HEK293 (cell line): ENCODE results near the gene TRMT44.

Source experiments
- CTCF ChIA-PET: fragments of 350-600 bp; formaldehyde crosslinking; extraction: SDS; loops from one replicate; lab custom pipeline; 2021; ENCODE audit warnings: antibody characterized with exemption; lab: Yijun Ruan, JAX
- POLR2A ChIA-PET: fragments of 300-600 bp; formaldehyde crosslinking; extraction: SDS; loops from one replicate; lab custom pipeline; 2020; ENCODE audit warnings: antibody characterized with exemption, inconsistent platforms; lab: Yijun Ruan, JAX
- H3K27ac ChIP-seq: fragments of 200-500 bp; sonication (Bioruptor generic); 2 replicates; pipeline ENCODE4 v1.5.1; 2014; ENCODE audit warnings: low read depth, low read length, control low read depth, inconsistent platforms; ENCODE audit errors: extremely low read depth
- H3K36me3 ChIP-seq, 2 experiments: fragments of 200-500 bp in 1 of 2; sonication (Bioruptor generic) in 1 of 2; 1 replicate in 1 of 2; 2 replicates in 1 of 2; pipeline ENCODE4 v1.5.1; 2014 to 2017; ENCODE audit warnings: inconsistent platforms in 2 of 2, low read length in 2 of 2; ENCODE audit not compliant: control insufficient read depth in 2 of 2, insufficient read depth in 1 of 2
- H3K4me1 ChIP-seq: fragments of 200-500 bp; sonication (Bioruptor generic); 2 replicates; pipeline ENCODE4 v1.5.1; 2014; ENCODE audit warnings: mild to moderate bottlenecking, low read length, inconsistent platforms; ENCODE audit not compliant: control insufficient read depth, insufficient read depth
- H3K4me3 ChIP-seq: 2 replicates; pipeline ENCODE4 v1.5.1; 2011; ENCODE audit warnings: low read depth, mild to moderate bottlenecking, control low read depth, low read length, moderate library complexity
- H3K9me3 ChIP-seq: fragments of 200-500 bp; sonication (Bioruptor generic); 2 replicates; pipeline ENCODE4 v1.5.1; 2014; ENCODE audit warnings: low read depth, low read length, inconsistent platforms; ENCODE audit not compliant: control insufficient read depth, insufficient read depth
- GLI4 ChIP-seq: fragments of 450-650 bp; formaldehyde crosslinking; IDR thresholded peaks from 2 replicates; pipeline ENCODE4 v1.5.1; 2016; ENCODE audit warnings: missing biosample characterization, missing genetic modification characterization
- IKZF3 ChIP-seq: fragments of 450-650 bp; IDR thresholded peaks from 2 replicates; pipeline ENCODE4 v1.5.0; 2018; ENCODE audit warnings: missing biosample characterization, mild to moderate bottlenecking, missing genetic modification characterization, moderate library complexity
- KLF8 ChIP-seq: fragments of 450-650 bp; formaldehyde crosslinking; IDR thresholded peaks from 2 replicates; pipeline ENCODE4 v1.5.1; 2016; ENCODE audit warnings: missing biosample characterization, missing genetic modification characterization
- SP2 ChIP-seq: fragments of 450-650 bp; formaldehyde crosslinking; IDR thresholded peaks from 2 replicates; pipeline ENCODE4 v1.5.1; 2016; ENCODE audit warnings: missing biosample characterization, missing genetic modification characterization
- SP3 ChIP-seq: fragments of 450-650 bp; formaldehyde crosslinking; IDR thresholded peaks from 2 replicates; pipeline ENCODE4 v1.5.1; 2016; ENCODE audit warnings: missing biosample characterization, missing genetic modification characterization
- ZBTB26 ChIP-seq: fragments of 450-650 bp; formaldehyde crosslinking; optimal IDR thresholded peaks from 2 replicates; pipeline ENCODE3; 2016; ENCODE audit warnings: missing biosample characterization, mild to moderate bottlenecking, missing genetic modification characterization
- ZBTB49 ChIP-seq: fragments of 450-650 bp; formaldehyde crosslinking; IDR thresholded peaks from 2 replicates; pipeline ENCODE4 v1.5.1; 2016; ENCODE audit warnings: missing biosample characterization, missing genetic modification characterization, low read depth
- ZFP37 ChIP-seq: fragments of 450-650 bp; formaldehyde crosslinking; IDR thresholded peaks from 2 replicates; pipeline ENCODE4 v1.5.1; 2016; ENCODE audit warnings: missing biosample characterization, missing genetic modification characterization
- ZNF175 ChIP-seq: fragments of 450-650 bp; formaldehyde crosslinking; IDR thresholded peaks from 2 replicates; pipeline ENCODE4 v1.5.1; 2016; ENCODE audit warnings: missing biosample characterization, missing genetic modification characterization
- ZNF350 ChIP-seq: fragments of 450-650 bp; formaldehyde crosslinking; IDR thresholded peaks from 2 replicates; pipeline ENCODE4 v1.5.0; 2017; ENCODE audit warnings: missing biosample characterization, mild to moderate bottlenecking, missing genetic modification characterization
- ZNF426 ChIP-seq: fragments of 450-650 bp; formaldehyde crosslinking; IDR thresholded peaks from 2 replicates; pipeline ENCODE4 v1.5.1; 2017; ENCODE audit warnings: missing biosample characterization, missing genetic modification characterization, mild to moderate bottlenecking, inconsistent platforms, moderate library complexity
- ZNF48 ChIP-seq: fragments of 450-650 bp; formaldehyde crosslinking; IDR thresholded peaks from 2 replicates; pipeline ENCODE4 v1.5.1; 2016; ENCODE audit warnings: missing biosample characterization, missing genetic modification characterization
- ZNF514 ChIP-seq: fragments of 450-650 bp; formaldehyde crosslinking; IDR thresholded peaks from 2 replicates; pipeline ENCODE4 v1.5.1; 2016; ENCODE audit warnings: missing biosample characterization, missing genetic modification characterization
- ZNF555 ChIP-seq: fragments of 450-650 bp; formaldehyde crosslinking; conservative IDR thresholded peaks from 2 replicates; pipeline ENCODE4 v1.5.1; 2017; ENCODE audit warnings: missing biosample characterization, mild to moderate bottlenecking, missing genetic modification characterization, inconsistent platforms
- ZNF639 ChIP-seq: fragments of 450-650 bp; formaldehyde crosslinking; IDR thresholded peaks from 2 replicates; pipeline ENCODE4 v1.5.1; 2016; ENCODE audit warnings: missing biosample characterization, missing genetic modification characterization
- ZNF660 ChIP-seq: fragments of 450-650 bp; IDR thresholded peaks from 2 replicates; pipeline ENCODE4 v1.5.1; 2018; ENCODE audit warnings: missing biosample characterization, mild to moderate bottlenecking, missing genetic modification characterization
- ZNF785 ChIP-seq: fragments of 450-650 bp; formaldehyde crosslinking; IDR thresholded peaks from 2 replicates; pipeline ENCODE4 v1.5.1; 2016; ENCODE audit warnings: missing biosample characterization, missing genetic modification characterization
- ZSCAN18 ChIP-seq: fragments of 450-650 bp; formaldehyde crosslinking; IDR thresholded peaks from 2 replicates; pipeline ENCODE4 v1.5.1; 2016; ENCODE audit warnings: missing biosample characterization, missing genetic modification characterization
- ZXDB ChIP-seq: fragments of 450-650 bp; formaldehyde crosslinking; IDR thresholded peaks from 2 replicates; pipeline ENCODE4 v1.5.1; 2016; ENCODE audit warnings: missing biosample characterization, missing genetic modification characterization

Gene TRMT44

GRCh38 chr4:8514391-8514790, 73.8 kb downstream of the TRMT44 start:
- Histone ChIP-seq H3K36me3 (no peaks in the 10 kb centered on the region), H3K27ac (no peak overlapping the region), H3K9me3 (no peaks in the 10 kb centered on the region), H3K4me3 (no peak overlapping the region), H3K4me1 (no peaks in the 10 kb centered on the region)
- CTCF ChIA-PET = no interaction called here
- TF ChIP-seq ZNF175 (tag by site-specific recombination) (no peak), ZNF660 (no peak), ZNF555 (no peak), ZSCAN18 (tag by site-specific recombination) (no peak), SP3 (tag by site-specific recombination) (no peak), KLF8 (tag by site-specific recombination) (no peak), SP2 (tag by site-specific recombination) (no peak), ZBTB26 (tag by site-specific recombination) (no peak), ZFP37 (tag by site-specific recombination) (no peak), ZNF48 (tag by site-specific recombination) (no peak), IKZF3 (tag by site-specific recombination) (no peak), ZNF426 (no peak), ZNF639 (no peak)
- POLR2A ChIA-PET = no interaction called here

GRCh38 chr4:8515316-8516060, 74.9 kb downstream of the TRMT44 start:
- ChIA-PET CTCF (no interaction called here), POLR2A (no interaction called here)
- Histone ChIP-seq H3K4me1 (no peaks in the 10 kb centered on the region), H3K4me3 (no peak overlapping the region), H3K27ac (no peak overlapping the region), H3K36me3 (no peaks in the 10 kb centered on the region), H3K9me3 (no peaks in the 10 kb centered on the region)
- TF ChIP-seq GLI4 = no peak
- TF ChIP-seq ZBTB49 (tag by site-specific recombination) = no peak
- TF ChIP-seq ZNF785 (tag by site-specific recombination) = no peak
- TF ChIP-seq ZXDB (tag by site-specific recombination) = no peak
- no peak for TF ChIP-seq ZNF514
- TF ChIP-seq ZNF350 = no peak
